GM23248 (cell line): ENCODE data around the gene GRIA3.

Source experiments
- EZH2 ChIP-seq: fragments of 200-600 bp; sonication (generic); IDR thresholded peaks from 2 replicates; pipeline ENCODE4 v1.6.1; 2018; ENCODE audit warnings: antibody characterized with exemption, mild to moderate bottlenecking; ENCODE audit not compliant: insufficient read depth, poor library complexity, severe bottlenecking
- EZH2phosphoT487 ChIP-seq: fragments of 200-600 bp; sonication (generic); IDR thresholded peaks from 2 replicates; pipeline ENCODE4 v1.6.1; 2018; ENCODE audit warnings: antibody characterized with exemption, moderate library complexity, mild to moderate bottlenecking, low read depth; ENCODE audit not compliant: insufficient read depth

DNA sequence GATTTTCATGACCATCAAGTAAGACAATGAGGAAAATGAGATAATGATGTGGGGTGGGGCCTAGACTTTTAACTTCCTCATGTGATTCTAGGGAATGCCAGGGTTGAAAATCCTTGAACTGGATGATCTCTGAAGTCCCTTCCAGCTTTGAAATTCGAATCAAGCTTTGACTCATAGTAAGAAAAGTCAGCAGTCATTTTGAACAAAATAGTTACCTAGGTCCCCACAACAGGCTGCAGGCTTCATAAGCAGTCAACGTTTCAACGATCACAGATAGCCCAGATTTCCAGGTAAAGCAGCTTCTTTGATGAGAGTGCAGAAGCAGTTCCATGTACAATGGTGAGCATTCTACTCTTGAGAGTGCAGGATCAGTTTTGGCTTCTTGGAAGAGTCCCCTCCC, 93.7 kb downstream of the GRIA3 start:
- TF ChIP-seq EZH2 = no peak
- no peak for TF ChIP-seq EZH2phosphoT487
